H54 (cell line): ENCODE measurements around the gene APPBP2.
"Not testable (repeated sequence)": the region's sequence is repeated elsewhere in the genome, so short reads cannot be mapped to it uniquely, and the experiment has no call there.

ENCODE experiments used
- DNase-seq: peaks from one replicate; pipeline ENCODE4 v3.0.0; 2011; ENCODE audit warnings: low spot score, mixed read lengths; ENCODE audit not compliant: insufficient read length
- FAIRE-seq: peaks from 3 replicates; lab custom pipeline; 2011; peaks lifted over from hg19 to GRCh38; lab: Jason Lieb, UNC
- POLR2A ChIP-seq: IDR thresholded peaks from 2 replicates; pipeline ENCODE4 v1.6.1; 2011; ENCODE audit warnings: low read depth, mild to moderate bottlenecking, low read length

The APPBP2 gene

DNA sequence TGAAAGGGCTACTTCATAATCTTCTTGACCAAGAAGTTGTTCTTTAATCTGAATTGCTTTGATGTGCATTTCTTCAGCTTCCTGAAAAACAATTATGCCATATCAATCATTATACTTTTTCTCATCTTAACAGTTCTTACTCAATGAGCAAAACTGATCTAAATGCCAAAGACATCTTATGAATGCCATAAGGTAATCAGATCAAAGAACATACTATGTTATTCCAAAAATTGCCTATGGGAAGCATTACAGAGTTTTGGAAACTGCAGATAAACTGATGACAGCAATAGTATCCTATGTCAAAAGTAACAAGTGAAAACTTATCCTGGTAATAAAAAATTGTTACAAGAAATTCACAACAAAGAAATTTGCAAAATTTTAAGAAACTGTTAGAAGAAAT lies 74.1 kb downstream of the APPBP2 start:
- no peak for DNase-seq
- peak; percentile 15 for FAIRE-seq
- no peak for TF ChIP-seq POLR2A

DNA sequence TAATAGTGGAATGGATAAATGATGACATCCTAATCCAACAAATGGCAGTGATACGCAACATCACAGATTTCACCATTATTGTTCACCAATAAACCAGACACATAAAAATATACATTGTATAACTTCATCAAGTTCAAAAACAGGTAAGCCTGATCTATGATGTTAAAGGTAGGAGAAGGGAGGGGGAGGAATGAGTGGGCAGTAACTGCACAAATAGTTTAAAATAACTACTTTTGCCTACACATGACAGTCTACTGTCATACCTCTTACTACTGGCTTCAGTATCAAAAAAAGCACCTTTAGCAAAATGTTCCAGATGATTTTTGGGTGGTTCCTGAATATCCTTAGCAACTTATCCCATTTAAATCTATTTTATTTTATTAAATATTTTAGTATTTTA lies 75.0 kb downstream of the APPBP2 start:
- FAIRE-seq (no peak), DNase-seq (no peak)
- TF ChIP-seq POLR2A = no peak

DNA sequence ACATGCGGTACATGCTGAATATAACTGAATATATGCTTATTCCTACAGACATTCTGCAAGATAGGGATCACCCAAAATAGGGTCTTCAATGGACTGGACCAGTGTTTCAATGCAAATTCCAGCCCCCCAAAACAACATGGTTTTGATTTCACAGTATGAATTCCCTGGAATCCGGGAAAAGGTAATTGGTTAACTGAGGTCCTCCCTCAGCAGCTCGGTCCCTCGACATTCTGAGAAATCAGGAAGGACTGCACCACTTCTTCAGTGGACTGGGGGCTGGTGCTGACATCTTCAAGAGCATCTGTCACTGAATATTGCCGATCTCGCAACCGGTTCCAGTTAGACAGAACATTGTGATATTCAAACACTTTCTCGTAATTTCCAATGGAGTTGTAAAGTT lies 78.7 kb downstream of the APPBP2 start:
- DNase-seq (no peak), FAIRE-seq (peak; percentile 81)
- no peak for TF ChIP-seq POLR2A

DNA sequence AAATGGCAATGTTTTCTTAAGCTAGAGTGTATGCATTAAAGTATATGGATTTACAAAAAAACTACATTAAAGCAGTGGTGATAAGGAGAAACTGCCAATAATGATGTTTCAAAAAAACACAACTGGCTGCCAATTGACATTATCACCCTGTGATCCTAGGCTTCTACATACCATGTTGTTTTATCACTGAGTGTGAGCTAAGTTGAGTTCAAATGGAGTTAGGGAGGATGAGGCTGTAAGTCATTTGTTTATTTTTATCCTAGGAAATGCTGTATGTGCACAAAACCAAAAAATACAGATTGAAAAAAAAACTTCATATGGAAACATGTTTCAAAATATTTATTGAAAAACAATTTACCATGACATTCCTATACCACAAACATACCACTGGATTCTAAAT lies 80.9 kb downstream of the APPBP2 start:
- FAIRE-seq (no peak), DNase-seq (no peak)
- TF ChIP-seq POLR2A = no peak

DNA sequence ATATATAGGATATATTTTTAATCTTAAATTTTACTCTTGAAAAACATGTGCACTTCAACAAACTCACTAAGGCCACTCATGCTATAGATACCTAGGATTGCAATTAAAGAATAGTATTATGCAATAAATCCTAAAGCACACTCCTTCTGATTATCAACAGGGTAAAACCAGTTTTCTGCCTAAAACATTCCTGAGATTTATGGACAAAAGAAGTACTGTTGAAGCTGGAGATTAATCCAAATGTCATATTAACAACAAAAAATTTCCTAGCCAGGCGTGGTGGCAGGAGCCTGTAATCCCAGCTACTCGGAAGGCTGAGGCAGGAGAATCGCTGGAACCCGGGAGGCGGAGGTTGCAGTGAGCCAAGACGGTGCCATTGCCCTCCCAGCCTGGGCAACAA lies 82.3 kb downstream of the APPBP2 start:
- DNase-seq = no peak

DNA sequence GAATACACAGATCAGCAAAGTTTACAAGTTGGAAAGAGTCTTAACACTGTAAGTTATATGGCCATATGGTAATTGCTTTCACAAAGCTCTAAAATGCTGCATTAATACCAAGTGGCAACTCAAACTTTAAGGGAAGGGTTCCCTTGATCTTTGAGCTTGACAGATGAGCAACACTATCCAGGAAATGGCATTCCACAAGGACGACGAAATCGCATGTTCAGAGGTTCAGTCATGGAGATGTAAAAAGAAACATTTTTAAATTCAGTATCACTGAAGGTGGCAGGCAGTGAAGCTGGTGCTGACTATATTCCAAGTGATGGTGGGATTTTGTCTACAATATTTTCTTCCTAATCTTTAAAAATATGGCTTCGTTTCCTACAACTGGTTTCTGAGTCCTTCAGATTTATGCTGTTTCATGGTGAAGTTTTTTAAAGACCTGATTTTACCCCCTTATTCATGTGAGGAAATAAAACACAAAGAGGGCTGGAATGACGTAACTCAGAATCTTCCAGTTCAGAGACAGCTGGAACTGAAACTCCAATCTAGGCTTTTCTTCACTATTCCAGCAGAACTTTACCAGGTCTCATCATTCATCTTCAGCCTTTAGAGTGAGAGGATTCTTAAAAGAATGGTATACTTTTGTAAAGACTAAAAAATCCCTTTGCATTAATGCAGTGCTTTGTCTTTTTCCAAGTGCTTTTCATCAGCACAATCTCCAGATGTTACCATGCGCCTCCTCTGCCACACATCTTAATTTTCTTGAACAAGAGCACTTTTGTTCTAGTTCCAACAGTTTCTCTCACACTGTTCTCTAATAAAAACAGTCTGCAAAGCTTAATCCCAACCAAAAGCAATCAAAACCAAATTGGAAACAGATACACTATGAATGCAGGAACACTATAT lies 83.5 kb downstream of the APPBP2 start:
- peak; percentile 94 for FAIRE-seq
- TF ChIP-seq POLR2A = no peak
- DNase-seq = no peak

More for the DNA sequence above, 82.3 kb downstream of the APPBP2 start:
- no peak for FAIRE-seq
- no peak for TF ChIP-seq POLR2A

DNA sequence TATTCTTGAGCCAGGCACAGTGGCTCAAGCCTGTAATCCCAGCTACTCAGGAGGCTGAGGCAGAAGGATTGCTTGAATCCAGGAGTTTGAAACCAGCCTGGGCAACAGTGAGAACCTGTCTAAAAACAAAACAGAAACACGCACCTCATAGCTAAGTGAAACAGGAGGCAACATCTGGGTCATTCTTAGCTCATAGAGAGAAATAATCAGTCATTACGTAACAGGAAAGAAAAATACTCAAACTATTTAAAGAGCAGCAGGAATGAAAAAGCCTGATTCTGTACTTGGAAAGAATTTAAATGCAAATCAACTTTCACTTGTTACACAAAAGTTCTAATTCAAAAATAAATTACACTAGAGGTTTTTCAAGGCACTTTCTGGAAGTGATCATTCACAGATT lies 86.5 kb downstream of the APPBP2 start:
- TF ChIP-seq POLR2A = no peak
- no peak for FAIRE-seq
- DNase-seq = no peak

DNA sequence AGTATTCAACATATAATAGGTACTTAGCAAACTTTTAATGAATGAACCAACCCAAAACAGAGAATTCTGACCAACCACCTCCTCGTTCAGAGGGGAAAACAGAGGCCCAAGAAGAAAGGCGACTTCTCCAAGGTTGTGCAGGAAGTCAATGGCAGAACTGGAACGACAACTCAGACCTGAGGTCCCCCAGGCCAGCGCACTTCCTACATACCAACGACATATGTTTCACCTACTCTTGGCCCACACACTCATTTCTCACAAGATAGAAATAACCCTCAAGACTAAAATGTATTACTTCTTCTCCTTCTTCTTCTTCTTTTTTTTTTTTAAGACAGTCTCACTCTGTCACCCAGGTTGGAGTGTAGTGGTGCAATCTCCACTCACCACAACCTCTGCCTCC lies 89.4 kb downstream of the APPBP2 start:
- FAIRE-seq (no peak), DNase-seq (no peak)
- TF ChIP-seq POLR2A = no peak

DNA sequence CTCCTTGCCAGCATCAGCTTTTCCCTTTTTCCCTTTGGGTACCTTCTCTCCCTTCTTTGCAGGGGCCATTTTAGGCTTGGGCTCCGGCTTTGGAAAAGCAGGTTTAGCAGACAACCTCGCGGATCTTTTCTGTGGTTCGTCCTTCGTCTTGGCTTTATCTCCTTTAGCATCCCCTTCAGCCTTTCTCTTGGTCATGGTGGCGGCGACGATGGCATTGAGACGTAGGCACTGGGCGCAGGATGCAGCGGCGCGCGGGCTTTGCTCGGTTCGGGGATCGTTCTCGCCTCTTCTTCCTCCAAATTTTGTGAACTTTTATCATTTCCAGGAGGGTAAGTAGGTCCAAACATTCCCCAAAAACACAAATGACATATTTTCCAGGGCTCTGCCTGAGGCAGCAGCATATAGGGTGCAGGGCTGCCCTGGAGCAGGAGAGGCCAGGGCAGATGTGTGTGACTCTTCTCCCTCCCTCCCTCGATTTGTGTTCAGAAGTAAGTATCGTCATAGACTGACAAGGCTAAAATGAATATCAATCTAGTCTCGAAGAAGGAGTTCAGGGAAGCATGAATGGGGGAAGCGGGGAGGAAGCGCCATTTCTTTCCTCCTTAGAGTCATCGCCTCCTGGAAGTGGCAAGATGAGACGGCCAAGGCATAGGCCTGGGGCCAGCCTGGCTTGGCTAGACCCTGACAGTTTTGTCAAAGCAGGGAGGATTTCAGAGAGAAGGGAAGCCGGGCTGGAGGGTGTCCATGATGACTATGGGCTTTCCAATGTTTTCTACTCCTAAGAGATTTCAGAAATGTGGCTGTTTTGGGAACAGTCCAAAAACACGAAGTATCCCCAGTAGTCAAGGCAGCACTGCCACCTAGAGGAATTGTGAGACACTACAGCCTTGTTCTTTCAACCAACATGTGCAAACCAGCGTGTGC lies 90.5 kb downstream of the APPBP2 start:
- TF ChIP-seq POLR2A = no peak
- peak; percentile 85 for FAIRE-seq
- DNase-seq = peak; percentile 77

DNA sequence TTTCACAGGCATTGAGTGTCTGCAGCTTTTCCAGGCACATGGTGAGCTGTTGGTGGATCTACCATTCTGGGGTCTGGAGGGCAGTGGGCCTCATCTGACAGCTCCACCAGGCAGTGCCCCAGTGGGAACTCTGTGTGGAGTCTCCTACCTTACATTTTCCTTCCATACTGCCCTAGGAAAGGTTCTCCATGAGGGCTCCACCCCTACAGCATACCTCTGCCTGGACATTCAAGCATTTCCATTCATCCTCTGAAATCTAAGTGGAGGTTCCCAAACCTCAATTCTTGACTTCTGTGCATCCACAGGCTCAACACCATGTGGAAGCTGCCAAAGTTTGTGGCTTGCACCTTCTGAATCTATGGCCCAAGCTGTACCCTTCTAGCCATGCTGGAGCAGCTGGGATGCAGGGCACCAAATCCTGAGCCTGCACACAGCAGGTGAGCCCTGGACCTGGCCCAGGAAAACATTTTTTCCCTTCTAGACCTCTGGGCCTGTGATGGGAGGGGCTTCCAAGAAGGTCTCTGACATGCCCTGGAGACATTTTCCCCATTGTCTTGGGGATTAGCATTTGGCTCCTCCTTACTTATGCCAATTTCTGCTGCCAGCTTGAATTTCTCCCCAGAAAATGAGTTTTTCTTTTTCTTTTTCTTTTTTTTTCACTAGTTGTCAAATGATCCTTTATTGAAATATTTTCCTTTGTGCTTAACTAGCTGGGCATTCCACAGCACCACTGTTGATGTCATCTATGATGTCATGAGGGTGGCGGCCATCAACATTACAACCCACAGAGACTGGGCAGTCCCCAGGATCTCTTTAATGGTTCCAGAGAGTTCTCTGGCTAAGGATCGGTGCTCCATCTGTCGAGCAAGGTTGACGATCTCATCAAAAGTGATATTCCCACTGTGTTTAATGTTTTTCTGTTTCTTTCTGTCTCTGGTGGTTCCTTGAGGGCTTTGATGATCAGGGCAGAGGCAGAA lies 92.7 kb downstream of the APPBP2 start:
- not testable (repeated sequence) for FAIRE-seq, DNase-seq

DNA sequence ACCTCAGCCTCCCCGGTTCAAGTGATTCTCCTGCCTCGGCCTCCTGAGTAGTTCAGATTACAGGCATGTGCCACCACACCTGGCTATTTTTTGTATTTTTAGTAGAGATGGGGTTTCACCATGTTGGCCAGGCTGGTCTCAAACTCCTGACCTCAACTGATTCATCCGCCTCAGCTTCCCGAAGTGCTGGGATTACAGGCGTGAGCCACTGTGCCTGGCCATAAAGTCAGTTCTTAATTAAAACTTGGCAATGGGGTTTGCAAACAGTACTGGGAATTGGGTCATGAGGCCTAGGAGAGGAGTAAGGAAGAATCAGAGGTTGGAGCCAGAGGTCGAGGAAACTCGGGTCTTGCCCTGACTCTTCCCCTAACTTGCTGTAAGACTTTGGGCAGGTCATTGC lies 95.5 kb downstream of the APPBP2 start:
- FAIRE-seq, DNase-seq: not testable (repeated sequence)

DNA sequence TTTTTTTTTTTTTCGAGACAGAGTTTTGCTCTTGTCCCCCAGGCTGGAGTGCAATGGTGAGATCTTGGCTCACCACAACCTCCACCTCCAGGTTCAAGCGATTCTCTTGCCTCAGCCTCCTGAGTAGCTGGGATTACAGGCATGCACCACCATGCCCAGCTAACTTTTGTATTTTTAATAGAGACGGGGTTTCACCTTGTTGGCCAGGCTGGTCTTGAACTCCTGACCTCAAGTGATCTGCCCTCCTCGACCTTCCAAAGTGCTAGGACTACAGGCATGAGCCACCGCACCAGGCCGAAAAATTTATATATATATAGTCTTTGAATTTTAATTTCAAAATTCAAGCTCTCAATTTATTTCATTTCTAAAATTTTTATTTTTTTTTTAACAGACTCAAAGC lies 97.6 kb downstream of the APPBP2 start:
- not testable (repeated sequence) for DNase-seq, FAIRE-seq

DNA sequence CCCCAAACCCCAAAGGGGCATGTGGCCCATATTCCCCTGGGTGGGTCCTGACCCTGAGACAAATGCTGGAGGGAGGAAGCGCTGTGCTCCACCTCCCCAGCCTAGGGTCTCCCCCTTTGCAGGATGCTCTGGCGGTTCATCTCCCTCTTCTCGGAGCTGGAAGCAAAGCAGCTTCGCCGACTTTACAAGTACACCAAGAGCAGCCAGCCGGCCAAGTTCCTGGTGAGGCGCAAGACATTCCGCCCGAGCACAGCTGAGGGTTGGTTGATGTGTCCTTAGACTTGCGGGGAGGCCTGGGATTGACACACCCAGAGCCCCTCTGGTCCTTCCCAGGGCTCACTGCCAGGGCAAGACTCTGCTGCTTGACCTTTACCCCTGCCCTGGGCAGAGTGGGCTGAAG lies 99.4 kb downstream of the APPBP2 start:
- DNase-seq = no peak
- FAIRE-seq = no peak

More for the DNA sequence above, 99.4 kb downstream of the APPBP2 start:
- TF ChIP-seq POLR2A = no peak
